ENCODE data around the gene PRKCE. TPM values are rescaled to one million over a fixed set of nuclear protein-coding genes. Genes with fewer than 3 reads are reported as not detected.

The PRKCE gene
- total RNA-seq, 1 donor from 2014 or later = 21.0 TPM

DNA sequence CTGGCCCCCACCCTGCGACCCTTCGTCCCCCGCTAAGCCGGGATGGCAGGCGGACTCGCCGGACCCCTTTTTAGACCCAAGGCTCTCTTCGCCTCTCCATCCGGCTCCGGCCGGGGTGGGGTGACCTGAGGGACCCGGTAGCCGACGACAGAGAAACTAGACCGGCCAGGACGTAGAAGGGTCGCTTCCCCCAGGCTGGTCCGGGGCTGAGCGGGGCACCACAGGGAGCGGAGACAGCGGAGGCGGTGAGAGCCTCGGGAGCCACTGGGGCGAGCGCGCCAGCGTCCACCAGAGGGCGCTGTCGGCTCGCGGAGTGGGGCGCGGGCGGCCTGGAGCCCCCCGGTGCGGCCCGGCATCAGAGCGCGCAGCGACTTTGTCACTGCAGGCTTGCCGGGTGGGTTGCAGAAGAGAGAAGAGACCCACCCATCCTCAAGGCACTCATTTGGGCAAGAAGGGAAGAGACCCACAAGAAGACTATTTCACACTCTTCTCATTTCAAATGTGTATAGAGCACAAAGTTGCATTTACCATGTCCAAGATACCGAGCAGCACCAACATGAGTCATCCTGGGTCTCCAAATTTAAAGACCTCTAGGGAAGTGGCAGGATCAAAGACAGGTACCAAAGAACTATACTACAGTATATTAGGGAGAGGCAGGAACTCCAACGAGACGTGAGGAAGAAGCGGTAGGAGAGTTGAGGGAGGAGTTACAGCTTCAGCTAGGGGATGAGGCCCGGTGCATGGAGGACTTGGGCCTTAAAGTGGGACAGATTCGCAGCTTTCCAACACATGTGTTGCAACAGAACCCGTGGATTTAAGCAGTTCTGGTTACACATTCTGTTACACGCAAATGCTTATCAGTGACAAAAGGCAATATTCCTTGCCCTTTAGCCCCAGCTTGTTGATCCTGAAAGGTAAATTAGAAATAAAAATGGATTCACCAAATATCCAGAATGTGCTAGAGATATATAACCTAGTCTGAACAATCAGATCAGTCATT lies 7.6 kb upstream of the PRKCE start:
- TF ChIP-seq, protein P1, sequence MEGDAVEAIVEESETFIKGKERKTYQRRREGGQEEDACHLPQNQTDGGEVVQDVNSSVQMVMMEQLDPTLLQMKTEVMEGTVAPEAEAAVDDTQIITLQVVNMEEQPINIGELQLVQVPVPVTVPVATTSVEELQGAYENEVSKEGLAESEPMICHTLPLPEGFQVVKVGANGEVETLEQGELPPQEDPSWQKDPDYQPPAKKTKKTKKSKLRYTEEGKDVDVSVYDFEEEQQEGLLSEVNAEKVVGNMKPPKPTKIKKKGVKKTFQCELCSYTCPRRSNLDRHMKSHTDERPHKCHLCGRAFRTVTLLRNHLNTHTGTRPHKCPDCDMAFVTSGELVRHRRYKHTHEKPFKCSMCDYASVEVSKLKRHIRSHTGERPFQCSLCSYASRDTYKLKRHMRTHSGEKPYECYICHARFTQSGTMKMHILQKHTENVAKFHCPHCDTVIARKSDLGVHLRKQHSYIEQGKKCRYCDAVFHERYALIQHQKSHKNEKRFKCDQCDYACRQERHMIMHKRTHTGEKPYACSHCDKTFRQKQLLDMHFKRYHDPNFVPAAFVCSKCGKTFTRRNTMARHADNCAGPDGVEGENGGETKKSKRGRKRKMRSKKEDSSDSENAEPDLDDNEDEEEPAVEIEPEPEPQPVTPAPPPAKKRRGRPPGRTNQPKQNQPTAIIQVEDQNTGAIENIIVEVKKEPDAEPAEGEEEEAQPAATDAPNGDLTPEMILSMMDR (IDR thresholded peaks at IDR 0.05; ENCODE audit: insufficient read depth, low read length, poor library complexity, severe bottlenecking) = peak; percentile 51
- no peak for DNase-seq (ENCODE audit: low read depth)
- Histone ChIP-seq H3K27me3 (ENCODE audit: control insufficient read depth, insufficient read depth, low read length) (peaks cover 7% of the 10 kb centered on the region), H3K4me3 (ENCODE audit: low read depth, low read length) (peak overlapping the region; percentile 47), H3K36me3 (ENCODE audit: control insufficient read depth, insufficient read depth, low read length) (no peaks in the 10 kb centered on the region)

GRCh38 chr2:45646289-45646688 lies 5.2 kb upstream of the PRKCE start:
- TF ChIP-seq, protein P1 (IDR thresholded peaks at IDR 0.05; ENCODE audit: insufficient read depth, low read length, poor library complexity, severe bottlenecking) = no peak
- Histone ChIP-seq H3K36me3 (ENCODE audit: control insufficient read depth, insufficient read depth, low read length) (no peaks in the 10 kb centered on the region), H3K27me3 (ENCODE audit: control insufficient read depth, insufficient read depth, low read length) (peaks cover 7% of the 10 kb centered on the region), H3K4me3 (ENCODE audit: low read depth, low read length) (no peak overlapping the region)
- DNase-seq (ENCODE audit: low read depth) = no peak

- no peaks in the 10 kb centered on the region for H3K36me3 ChIP-seq (ENCODE audit: control insufficient read depth, insufficient read depth, low read length)
- TF ChIP-seq, protein P1 (IDR thresholded peaks at IDR 0.05; ENCODE audit: insufficient read depth, low read length, poor library complexity, severe bottlenecking) = no peak
- peaks cover 4% of the 10 kb centered on the region for H3K27me3 ChIP-seq (ENCODE audit: control insufficient read depth, insufficient read depth, low read length)
- no peak overlapping the region for H3K4me3 ChIP-seq (ENCODE audit: low read depth, low read length)
- no peak for DNase-seq (ENCODE audit: low read depth)
Observed at GRCh38 chr2:45647356-45647755, 4.1 kb upstream of the PRKCE start.

DNA sequence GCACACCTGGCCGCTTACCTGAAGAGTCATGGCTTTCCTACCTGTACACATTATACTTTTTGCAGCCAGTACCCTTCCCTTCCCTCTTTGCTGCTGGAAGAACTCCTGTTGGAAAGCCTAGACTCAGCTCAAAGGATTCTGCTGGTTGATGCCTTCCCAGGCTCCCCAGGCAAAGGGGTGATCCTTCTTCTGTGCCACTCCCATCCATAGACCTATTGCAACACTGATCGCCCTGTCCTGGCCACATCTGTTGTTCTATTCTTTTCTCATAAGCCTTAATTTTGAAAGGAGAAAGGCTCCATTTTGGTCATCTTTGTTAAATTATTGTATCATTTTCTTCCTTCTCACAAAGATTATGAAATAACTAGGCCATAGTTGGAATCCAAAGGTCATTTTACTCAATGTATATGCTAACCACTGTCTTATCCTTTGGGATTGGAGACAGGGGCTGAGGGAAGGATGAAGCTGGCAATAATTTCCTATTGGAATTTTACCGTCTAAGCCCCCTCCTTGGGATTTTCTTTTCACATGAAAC lies 3.4 kb upstream of the PRKCE start:
- H3K27me3 ChIP-seq (ENCODE audit: control insufficient read depth, insufficient read depth, low read length) = peaks cover 2% of the 10 kb centered on the region
- TF ChIP-seq, protein P1 (IDR thresholded peaks at IDR 0.05; ENCODE audit: insufficient read depth, low read length, poor library complexity, severe bottlenecking) = no peak
- no peaks in the 10 kb centered on the region for H3K36me3 ChIP-seq (ENCODE audit: control insufficient read depth, insufficient read depth, low read length)
- DNase-seq (ENCODE audit: low read depth) = no peak
- H3K4me3 ChIP-seq (ENCODE audit: low read depth, low read length) = no peak overlapping the region

- H3K36me3 ChIP-seq (ENCODE audit: control insufficient read depth, insufficient read depth, low read length) = no peaks in the 10 kb centered on the region
- TF ChIP-seq, protein P1 (IDR thresholded peaks at IDR 0.05; ENCODE audit: insufficient read depth, low read length, poor library complexity, severe bottlenecking) = no peak
- H3K27me3 ChIP-seq (ENCODE audit: control insufficient read depth, insufficient read depth, low read length) = no peaks in the 10 kb centered on the region
Observed at GRCh38 chr2:45648636-45649035, 2.8 kb upstream of the PRKCE start.

More at GRCh38 chr2:45648636-45649035, 2.8 kb upstream of the PRKCE start:
- DNase-seq (ENCODE audit: low read depth) = no peak
- H3K4me3 ChIP-seq (ENCODE audit: low read depth, low read length) = no peak overlapping the region
